Measurements from ENCODE around the gene CHL1.

DNA sequence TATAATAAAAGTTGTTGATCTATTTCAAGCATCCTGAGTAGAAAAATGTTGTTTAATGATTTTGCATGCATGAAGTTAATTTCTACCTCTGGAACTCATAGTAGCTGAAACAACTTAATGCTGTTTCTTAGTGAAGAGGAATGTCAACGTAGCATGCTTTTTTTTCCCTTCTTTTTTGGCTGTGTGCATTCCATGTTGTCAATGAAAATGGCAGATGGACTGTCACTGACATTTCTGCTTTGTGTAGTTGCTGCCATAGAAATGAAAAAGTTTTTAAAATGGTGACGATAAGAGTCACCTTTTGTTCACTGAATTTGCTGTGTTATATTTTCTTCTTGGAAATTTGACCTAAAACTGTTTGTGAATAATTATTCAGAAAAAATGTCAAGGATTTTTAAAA, 116.3 kb downstream of the CHL1 start:
- TF ChIP-seq, protein P1, sequence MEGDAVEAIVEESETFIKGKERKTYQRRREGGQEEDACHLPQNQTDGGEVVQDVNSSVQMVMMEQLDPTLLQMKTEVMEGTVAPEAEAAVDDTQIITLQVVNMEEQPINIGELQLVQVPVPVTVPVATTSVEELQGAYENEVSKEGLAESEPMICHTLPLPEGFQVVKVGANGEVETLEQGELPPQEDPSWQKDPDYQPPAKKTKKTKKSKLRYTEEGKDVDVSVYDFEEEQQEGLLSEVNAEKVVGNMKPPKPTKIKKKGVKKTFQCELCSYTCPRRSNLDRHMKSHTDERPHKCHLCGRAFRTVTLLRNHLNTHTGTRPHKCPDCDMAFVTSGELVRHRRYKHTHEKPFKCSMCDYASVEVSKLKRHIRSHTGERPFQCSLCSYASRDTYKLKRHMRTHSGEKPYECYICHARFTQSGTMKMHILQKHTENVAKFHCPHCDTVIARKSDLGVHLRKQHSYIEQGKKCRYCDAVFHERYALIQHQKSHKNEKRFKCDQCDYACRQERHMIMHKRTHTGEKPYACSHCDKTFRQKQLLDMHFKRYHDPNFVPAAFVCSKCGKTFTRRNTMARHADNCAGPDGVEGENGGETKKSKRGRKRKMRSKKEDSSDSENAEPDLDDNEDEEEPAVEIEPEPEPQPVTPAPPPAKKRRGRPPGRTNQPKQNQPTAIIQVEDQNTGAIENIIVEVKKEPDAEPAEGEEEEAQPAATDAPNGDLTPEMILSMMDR (conservative IDR thresholded peaks at IDR 0.05 in 1 of 2, IDR thresholded peaks at IDR 0.05 in 1 of 2; ENCODE audit: low read depth in 1 of 2, low read length in 2 of 2), result no peak
- no peak for TF ChIP-seq EZH2 (IDR thresholded peaks at IDR 0.05; ENCODE audit: low read length, missing control alignments)

Measured in fibroblast of lung (primary cell).